HepG2 (cell line): ENCODE measurements around the gene EXOC3. TPM values are rescaled to one million over a fixed set of nuclear protein-coding genes. Genes with fewer than 3 reads are reported as not detected.

Experiments
- ATAC-seq: fragments of 200-7000 bp; cut with Tn5 transposase; 3 replicates; pipeline ENCODE4 v1.9.1; 2020; ENCODE audit warnings: mild to moderate bottlenecking, moderate library complexity
- BruUV-seq: library from RNA; stranded (reverse); fragments of 400-500 nt; replicated peaks from 2 replicates; lab custom pipeline; 2021; lab: Mats Ljungman, UMichigan
- CTCF ChIA-PET: fragments of 300-600 bp; formaldehyde crosslinking; extraction: SDS; loops from one replicate; lab custom pipeline; 2021; ENCODE audit warnings: low total read pairs, inconsistent platforms, low intra/inter-chr PET ratio; lab: Yijun Ruan, JAX
- POLR2A ChIA-PET: fragments of 350-600 bp; sonication (Branson Sonifier 250); formaldehyde crosslinking; loops from one replicate; lab custom pipeline; 2020; ENCODE audit warnings: antibody characterized with exemption, inconsistent platforms; lab: Yijun Ruan, JAX
- DNase-seq: peaks from one replicate; pipeline ENCODE4 v3.0.0-alpha.2; 2015; ENCODE audit warnings: low spot score
- FAIRE-seq: peaks from 3 replicates; lab custom pipeline; 2011; peaks lifted over from hg19 to GRCh38; lab: Jason Lieb, UNC
- H2AFZ ChIP-seq: one replicate; pipeline ENCODE4 v1.6.1; 2011; ENCODE audit warnings: low read length, inconsistent platforms
- H3K27ac ChIP-seq: fragments of 300-600 bp; 3 replicates; pipeline ENCODE4 v1.8.0; 2011; ENCODE audit warnings: mixed run types, mild to moderate bottlenecking, mixed read lengths, low read length, inconsistent platforms; ENCODE audit not compliant: insufficient read depth; ENCODE audit errors: extremely low read length
- H3K27me3 ChIP-seq, 2 experiments: fragments of 200-600 bp in 1 of 2; 2 replicates in 1 of 2; 3 replicates in 1 of 2; pipeline versions ENCODE4 v1.6.0 to v1.8.0; 2011; ENCODE audit warnings: low read length in 2 of 2, mild to moderate bottlenecking in 2 of 2, moderate library complexity in 2 of 2, inconsistent platforms in 1 of 2; ENCODE audit not compliant: insufficient read depth in 2 of 2, control insufficient read depth in 1 of 2
- H3K36me3 ChIP-seq, 2 experiments: fragments of 200-600 bp in 1 of 2; replicated peaks in 1 of 2; 2 replicates in 1 of 2; 3 replicates in 1 of 2; pipeline versions ENCODE4 v1.5.1 to v1.8.0; 2011; ENCODE audit warnings: low read length in 2 of 2, inconsistent platforms in 1 of 2; ENCODE audit not compliant: insufficient read depth in 2 of 2, control insufficient read depth in 1 of 2
- H3K4me1 ChIP-seq: 2 replicates; pipeline ENCODE4 v1.5.1; 2012; ENCODE audit warnings: low read length, inconsistent platforms; ENCODE audit not compliant: insufficient read depth
- H3K4me2 ChIP-seq: 2 replicates; pipeline ENCODE4 v1.6.0; 2011; ENCODE audit warnings: low read depth, low read length, inconsistent platforms
- H3K4me3 ChIP-seq, 3 experiments: fragments of 200-600 bp in 1 of 3; sonication (generic), shearing (Covaris generic) in 1 of 3; replicated peaks in 1 of 3; 2 replicates each; pipeline ENCODE4 v1.5.1; 2011 to 2016; ENCODE audit warnings: low read length in 3 of 3, inconsistent platforms in 2 of 3, low read depth in 2 of 3, mild to moderate bottlenecking in 2 of 3, control low read depth in 1 of 3, mixed read lengths in 1 of 3; ENCODE audit not compliant: insufficient read depth in 1 of 3
- H3K79me2 ChIP-seq: one replicate; pipeline ENCODE4 v1.6.1; 2011; ENCODE audit warnings: low read length, inconsistent platforms; ENCODE audit not compliant: insufficient read depth
- H3K9ac ChIP-seq: 2 replicates; pipeline ENCODE4 v1.6.0; 2011; ENCODE audit warnings: mild to moderate bottlenecking, low read depth, low read length, inconsistent platforms; ENCODE audit not compliant: insufficient read depth
- H3K9me3 ChIP-seq: 2 replicates; pipeline ENCODE4 v1.5.1; 2012; ENCODE audit warnings: mild to moderate bottlenecking, low read length
- H4K20me1 ChIP-seq: 2 replicates; pipeline ENCODE4 v1.6.0; 2011; ENCODE audit warnings: inconsistent platforms, mild to moderate bottlenecking, low read length, moderate library complexity; ENCODE audit not compliant: insufficient read depth
- ARNTL ChIP-seq: sonication (generic); formaldehyde crosslinking; IDR thresholded peaks from 2 replicates; pipeline ENCODE4 v1.4.0; 2020; ENCODE audit warnings: mild to moderate bottlenecking, missing genetic modification reagents
- CC2D1A ChIP-seq: sonication (generic); formaldehyde crosslinking; IDR thresholded peaks from 2 replicates; pipeline ENCODE4 v1.8.1; 2023; ENCODE audit warnings: mild to moderate bottlenecking, missing genetic modification reagents
- CSRNP1 ChIP-seq: sonication (generic); formaldehyde crosslinking; IDR thresholded peaks from 2 replicates; pipeline ENCODE4 v1.8.1; 2023; ENCODE audit warnings: mild to moderate bottlenecking, missing genetic modification reagents
- DPF2 ChIP-seq: sonication (generic); formaldehyde crosslinking; IDR thresholded peaks from 2 replicates; pipeline ENCODE4 v1.4.0; 2020; ENCODE audit warnings: mild to moderate bottlenecking, low read depth, missing genetic modification reagents, borderline replicate concordance
- IRX3 ChIP-seq: sonication (generic); formaldehyde crosslinking; IDR thresholded peaks from 2 replicates; pipeline ENCODE4 v1.8.1; 2023; ENCODE audit warnings: mild to moderate bottlenecking, low read depth, missing genetic modification reagents, borderline replicate concordance
- MEIS1 ChIP-seq: sonication (generic); formaldehyde crosslinking; IDR thresholded peaks from 2 replicates; pipeline ENCODE4 v1.9.0; 2021; ENCODE audit warnings: mild to moderate bottlenecking, missing genetic modification reagents, moderate library complexity, borderline replicate concordance
- PATZ1 ChIP-seq: sonication (generic); formaldehyde crosslinking; IDR thresholded peaks from 2 replicates; pipeline ENCODE4 v1.4.0; 2020; ENCODE audit warnings: missing genetic modification reagents
- SMARCC2 ChIP-seq: fragments of 450-650 bp; IDR thresholded peaks from 2 replicates; pipeline ENCODE4 v1.6.1; 2017; ENCODE audit warnings: antibody characterized with exemption, mild to moderate bottlenecking
- TAF1 ChIP-seq: sonication (generic); formaldehyde crosslinking; IDR thresholded peaks from 2 replicates; pipeline ENCODE4 v1.4.0; 2020; ENCODE audit warnings: missing genetic modification reagents
- THAP9 ChIP-seq: sonication (generic); formaldehyde crosslinking; IDR thresholded peaks from 2 replicates; pipeline ENCODE4; 2020; ENCODE audit warnings: missing genetic modification reagents, mild to moderate bottlenecking, borderline replicate concordance
- ZEB1 ChIP-seq: IDR thresholded peaks from 2 replicates; pipeline ENCODE4 v1.6.1; 2012; ENCODE audit warnings: mild to moderate bottlenecking, low read depth, inconsistent platforms; ENCODE audit not compliant: insufficient replicate concordance
- ZNF563 ChIP-seq: sonication (generic); formaldehyde crosslinking; IDR thresholded peaks from 2 replicates; pipeline ENCODE4 v1.8.0; 2022; ENCODE audit warnings: mild to moderate bottlenecking, moderate library complexity, missing genetic modification reagents
- ZNF570 ChIP-seq: sonication (generic); formaldehyde crosslinking; IDR thresholded peaks from 2 replicates; pipeline ENCODE4 v1.4.0; 2020; ENCODE audit warnings: mild to moderate bottlenecking, missing genetic modification reagents, borderline replicate concordance
- WGBS: methylation state at CpG from one replicate; pipeline ENCODE4 v1.1.6; 2017; ENCODE audit warnings: low lambda C conversion rate; 5-methylcytosine and 5-hydroxymethylcytosine counted together
- in situ Hi-C: cut with HindIII; loops from 2 replicates; pipeline ENCODE4 v1.10.0; 2017; ENCODE audit warnings: low pct_unique_long_range_greater_than_20kb; ENCODE audit not compliant: extremely low pct_ligation_motif_present
- intact Hi-C: fragments of 100-400 bp; cut with micrococcal nuclease; formaldehyde crosslinking; loops from one replicate; pipeline ENCODE4 v1.10.0; 2022; ENCODE audit not compliant: unreplicated experiment
- polyA plus RNA-seq, 8 experiments: library from polyadenylated mRNA; depleted of rRNA in 3 of 8; stranded (reverse) in 7 of 8; unstranded in 1 of 8; fragments of >200 nt; fragmentation: Illumina TruSeq in 4 of 8; extraction: Trizol in 4 of 8; gene quantifications; 2 replicates each; pipeline versions ENCODE4 v1.2.1 to v1.2.3, GENCODE V29; 2011 to 2016; ENCODE audit warnings: low read depth in 4 of 8, missing spikeins in 1 of 8, mixed read lengths in 1 of 8; ENCODE audit not compliant: insufficient read depth in 1 of 8
- total RNA-seq, 5 experiments: library from RNA; depleted of rRNA; stranded (reverse); fragments of >200 nt; fragmentation: Illumina TruSeq; extraction: Trizol; gene quantifications; 2 replicates each; pipeline ENCODE4 v1.2.3, GENCODE V29; 2016; ENCODE audit warnings: low read depth in 1 of 5
- TF ChIP-seq, protein P1 (sequence below): sonication (generic); formaldehyde crosslinking; IDR thresholded peaks from 2 replicates; pipeline ENCODE4 v1.5.0; 2020; ENCODE audit warnings: mild to moderate bottlenecking, missing genetic modification reagents

EXOC3 gene
- total and polyA plus RNA-seq, 2 of the 13 experiments (the other 11 are each of a cell fraction or from before 2014, with no cell fraction given): 9.2 to 20.5 TPM

DNA sequence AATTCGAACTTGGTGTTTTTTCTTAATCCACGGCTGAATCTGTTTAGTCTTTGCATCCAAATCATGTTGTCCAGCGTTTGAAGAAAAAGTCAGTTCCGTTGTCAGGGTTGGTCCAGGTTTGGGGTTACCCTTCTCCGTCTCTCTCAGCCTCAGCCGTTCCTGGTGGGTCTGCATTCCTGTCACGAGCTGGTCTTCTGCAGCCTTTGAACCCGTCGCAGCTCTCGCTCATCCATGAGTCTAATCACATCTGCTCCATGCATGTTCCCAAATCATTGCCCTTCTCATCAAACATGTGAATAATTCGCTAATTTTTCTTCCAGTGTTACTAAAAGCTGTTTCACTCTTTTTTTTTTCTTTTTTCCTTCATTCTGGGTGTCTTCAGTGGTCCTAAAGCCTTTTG, 39.0 kb upstream of the EXOC3 start (continued):
- no peak for TF ChIP-seq SMARCC2
- no peak for TF ChIP-seq CSRNP1 (CRISPR knock-in tag)
- no peak for TF ChIP-seq ZNF563 (CRISPR knock-in tag)
- TF ChIP-seq, all 625 proteins: peak for 0

- no TSS peak for BruUV-seq
- POLR2A ChIA-PET: no interaction called here
- H3K36me3 ChIP-seq: no peaks in the 10 kb centered on the region
- H3K9ac ChIP-seq: no peak overlapping the region
- CTCF ChIA-PET: no interaction called here
- no peak for DNase-seq
- H3K4me1 ChIP-seq: peaks cover 7% of the 10 kb centered on the region
- in situ Hi-C loops (no loop called here), intact Hi-C loops (no loop called here)
- no peaks in the 10 kb centered on the region for H3K79me2 ChIP-seq
- no peak overlapping the region for H3K4me2 ChIP-seq
- no peaks in the 10 kb centered on the region; a peak in 2 of 5 replicates for H3K27me3 ChIP-seq
- no peak overlapping the region for H3K4me3 ChIP-seq
- no peak for FAIRE-seq
- no peak overlapping the region for H3K27ac ChIP-seq
- 75% methylated on average over 12 of the region's 12 CpGs for WGBS
- no peaks in the 10 kb centered on the region for H4K20me1 ChIP-seq
- no peaks in the 10 kb centered on the region for H3K9me3 ChIP-seq
- H2AFZ ChIP-seq: no peak overlapping the region
- no peak for ATAC-seq
- TF ChIP-seq TAF1 (CRISPR knock-in tag) (no peak), IRX3 (CRISPR knock-in tag) (no peak), PATZ1 (CRISPR knock-in tag) (no peak), MEIS1 (no peak), ZNF570 (CRISPR knock-in tag) (no peak), ARNTL (CRISPR knock-in tag) (no peak), ZEB1 (no peak), DPF2 (CRISPR knock-in tag) (no peak), CC2D1A (CRISPR knock-in tag) (no peak), THAP9 (CRISPR knock-in tag) (no peak)
- TF ChIP-seq, protein P1, sequence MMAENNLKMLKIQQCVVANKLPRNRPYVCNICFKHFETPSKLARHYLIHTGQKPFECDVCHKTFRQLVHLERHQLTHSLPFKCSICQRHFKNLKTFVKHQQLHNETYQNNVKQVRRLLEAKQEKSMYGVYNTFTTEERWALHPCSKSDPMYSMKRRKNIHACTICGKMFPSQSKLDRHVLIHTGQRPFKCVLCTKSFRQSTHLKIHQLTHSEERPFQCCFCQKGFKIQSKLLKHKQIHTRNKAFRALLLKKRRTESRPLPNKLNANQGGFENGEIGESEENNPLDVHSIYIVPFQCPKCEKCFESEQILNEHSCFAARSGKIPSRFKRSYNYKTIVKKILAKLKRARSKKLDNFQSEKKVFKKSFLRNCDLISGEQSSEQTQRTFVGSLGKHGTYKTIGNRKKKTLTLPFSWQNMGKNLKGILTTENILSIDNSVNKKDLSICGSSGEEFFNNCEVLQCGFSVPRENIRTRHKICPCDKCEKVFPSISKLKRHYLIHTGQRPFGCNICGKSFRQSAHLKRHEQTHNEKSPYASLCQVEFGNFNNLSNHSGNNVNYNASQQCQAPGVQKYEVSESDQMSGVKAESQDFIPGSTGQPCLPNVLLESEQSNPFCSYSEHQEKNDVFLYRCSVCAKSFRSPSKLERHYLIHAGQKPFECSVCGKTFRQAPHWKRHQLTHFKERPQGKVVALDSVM (CRISPR knock-in tag): no peak
These were observed 38.2 kb upstream of the EXOC3 start for GRCh38 chr5:404666-405241.
